Measurements from ENCODE around the gene RGS9. TPM values are rescaled to one million over a fixed set of nuclear protein-coding genes. Genes with fewer than 3 reads are reported as not detected.
"Not testable (repeated sequence)": the region's sequence is repeated elsewhere in the genome, so short reads cannot be mapped to it uniquely, and the experiment has no call there.

RGS9 gene
- total and polyA plus RNA-seq, 4 donors, result 2.1 to 10.6 (median 3.3) TPM

- ATAC-seq (ENCODE audit: insufficient read depth, low FRiP score) (no peak), DNase-seq (no peak)
- WGBS, 2 donors, result 94% methylated on average over 13 of the region's 13 CpGs
- TF ChIP-seq CTCF (IDR thresholded peaks at IDR 0.05; ENCODE audit: control extremely low read depth, extremely low read depth), result no peak
- H3K36me3 ChIP-seq (ENCODE audit: control insufficient read depth in 4 of 4, insufficient read depth in 4 of 4, low read length in 4 of 4), result peaks cover 0 to 3% (median 0%) of the 10 kb centered on the region in 4 donors
- no peak overlapping the region for H3K4me3 ChIP-seq
- no peaks in the 10 kb centered on the region for H3K9me3 ChIP-seq (ENCODE audit: control insufficient read depth in 4 of 4, insufficient read depth in 3 of 4, low read length in 3 of 4)
- H3K27me3 ChIP-seq (ENCODE audit: control insufficient read depth in 3 of 3, insufficient read depth in 3 of 3, low read length in 2 of 3), result no peaks in the 10 kb centered on the region
- H3K27ac ChIP-seq (ENCODE audit: low read depth in 1 of 2, low read length in 1 of 2), result no peak overlapping the region
- H3K4me1 ChIP-seq (ENCODE audit: control insufficient read depth in 5 of 5, insufficient read depth in 5 of 5, low read length in 5 of 5), result no peaks in the 10 kb centered on the region
- H3K9ac ChIP-seq (ENCODE audit: insufficient read depth in 1 of 2, low read length in 2 of 2), result no peak overlapping the region
Measured at GRCh38 chr17:65204001-65204400, 66.8 kb downstream of the RGS9 start.

- no peak overlapping the region for H3K4me3 ChIP-seq
- no peak overlapping the region for H3K9ac ChIP-seq (ENCODE audit: insufficient read depth in 1 of 2, low read length in 2 of 2)
- ATAC-seq (ENCODE audit: insufficient read depth, low FRiP score), result no peak
- no peak overlapping the region for H3K27ac ChIP-seq (ENCODE audit: low read depth in 1 of 2, low read length in 1 of 2)
- H3K27me3 ChIP-seq (ENCODE audit: control insufficient read depth in 3 of 3, insufficient read depth in 3 of 3, low read length in 2 of 3), result no peaks in the 10 kb centered on the region
- no peak for DNase-seq
- H3K36me3 ChIP-seq (ENCODE audit: control insufficient read depth in 4 of 4, insufficient read depth in 4 of 4, low read length in 4 of 4), result peaks cover 0 to 5% (median 0%) of the 10 kb centered on the region in 4 donors
- H3K9me3 ChIP-seq (ENCODE audit: control insufficient read depth in 4 of 4, insufficient read depth in 3 of 4, low read length in 3 of 4), result no peaks in the 10 kb centered on the region
- no peak for TF ChIP-seq CTCF (IDR thresholded peaks at IDR 0.05; ENCODE audit: control extremely low read depth, extremely low read depth)
- H3K4me1 ChIP-seq (ENCODE audit: control insufficient read depth in 5 of 5, insufficient read depth in 5 of 5, low read length in 5 of 5), result no peaks in the 10 kb centered on the region
Measured at GRCh38 chr17:65205655-65206054, 68.5 kb downstream of the RGS9 start.

- not testable (repeated sequence) for H3K27me3 ChIP-seq (ENCODE audit: control insufficient read depth in 3 of 3, insufficient read depth in 3 of 3, low read length in 2 of 3); H3K9ac ChIP-seq (ENCODE audit: insufficient read depth in 1 of 2, low read length in 2 of 2); H3K27ac ChIP-seq (ENCODE audit: low read depth in 1 of 2, low read length in 1 of 2); H3K4me3 ChIP-seq; H3K4me1 ChIP-seq (ENCODE audit: control insufficient read depth in 5 of 5, insufficient read depth in 5 of 5, low read length in 5 of 5); ATAC-seq (ENCODE audit: insufficient read depth, low FRiP score); H3K9me3 ChIP-seq (ENCODE audit: control insufficient read depth in 4 of 4, insufficient read depth in 3 of 4, low read length in 3 of 4); DNase-seq; H3K36me3 ChIP-seq (ENCODE audit: control insufficient read depth in 4 of 4, insufficient read depth in 4 of 4, low read length in 4 of 4)
- 71 to 90% methylated on average over 1 of the region's 1 CpG for WGBS, 2 donors
Measured at GRCh38 chr17:65207448-65207847, 70.3 kb downstream of the RGS9 start.

- H3K4me3 ChIP-seq, result no peak overlapping the region
- WGBS, 2 donors, result 90 to 91% methylated on average over 1 of the region's 1 CpG
Measured at GRCh38 chr17:65208717-65209116, 71.5 kb downstream of the RGS9 start.

More at GRCh38 chr17:65208717-65209116, 71.5 kb downstream of the RGS9 start:
- no peak for TF ChIP-seq CTCF (IDR thresholded peaks at IDR 0.05; ENCODE audit: control extremely low read depth, extremely low read depth)
- ATAC-seq (ENCODE audit: insufficient read depth, low FRiP score) (no peak), DNase-seq (no peak)
- Histone ChIP-seq H3K27me3 (ENCODE audit: control insufficient read depth in 3 of 3, insufficient read depth in 3 of 3, low read length in 2 of 3) (no peaks in the 10 kb centered on the region), H3K9ac (ENCODE audit: insufficient read depth in 1 of 2, low read length in 2 of 2) (no peak overlapping the region), H3K9me3 (ENCODE audit: control insufficient read depth in 4 of 4, insufficient read depth in 3 of 4, low read length in 3 of 4) (peaks cover 0 to 2% (median 0%) of the 10 kb centered on the region in 4 donors), H3K4me1 (ENCODE audit: control insufficient read depth in 5 of 5, insufficient read depth in 5 of 5, low read length in 5 of 5) (no peaks in the 10 kb centered on the region), H3K27ac (ENCODE audit: low read depth in 1 of 2, low read length in 1 of 2) (no peak overlapping the region), H3K36me3 (ENCODE audit: control insufficient read depth in 4 of 4, insufficient read depth in 4 of 4, low read length in 4 of 4) (peaks cover 0 to 2% (median 0%) of the 10 kb centered on the region in 4 donors)

All from lung (tissue), 12 donors.